ENCODE measurements around the gene POLD4. TPM values are rescaled to one million over a fixed set of nuclear protein-coding genes. Genes with fewer than 3 reads are reported as not detected.

Gene POLD4
- total RNA-seq, 2 experiments from 2014 or later: 31.7 to 39.5 TPM

DNA sequence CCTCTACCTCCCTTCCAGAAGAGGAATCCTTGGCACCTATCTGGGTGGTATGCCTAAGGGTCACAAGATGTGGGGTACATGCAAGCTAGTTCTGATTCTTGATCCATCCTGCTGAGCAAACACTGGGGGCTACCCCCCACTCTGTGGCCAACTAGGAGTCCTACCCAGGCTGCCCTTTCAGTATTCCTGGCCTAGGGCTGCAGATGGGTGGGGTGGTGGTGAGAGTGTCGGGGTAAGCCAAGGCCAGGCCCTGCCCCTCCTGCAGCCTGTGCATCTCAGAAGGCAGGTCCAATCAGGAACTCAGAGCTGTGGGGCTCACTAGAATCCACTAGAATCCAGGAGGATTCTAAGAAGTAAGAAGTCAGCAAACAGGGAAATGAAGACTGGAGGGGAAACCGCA is 39.1 kb downstream of the POLD4 start:
- peak overlapping the region; percentile 60 for H3K4me3 Mint-ChIP-seq
- H3K9me3 Mint-ChIP-seq: no peaks in the 10 kb centered on the region
- H3K4me1 ChIP-seq (ENCODE audit: insufficient read depth, low read length): peaks cover 61% of the 10 kb centered on the region
- H3K36me3 ChIP-seq (ENCODE audit: insufficient read depth, low read length): peaks cover 5% of the 10 kb centered on the region
- no peak overlapping the region for H3K4me3 ChIP-seq (ENCODE audit: low read length)
- peaks cover 57% of the 10 kb centered on the region for H3K4me1 Mint-ChIP-seq (ENCODE audit: low read depth)
- ChIA-PET CTCF (interaction anchor here (0.7 to 2.1 kb wide), 3 partner anchors 47 to 52 kb away, joined by 3 to 5 read pairs (median 4); partner anchors contain the start of gene GRK2), POLR2A (interaction anchor here (1.8 to 5.9 kb wide), 5 partner anchors 11 to 52 kb away, joined by 6 to 61 read pairs (median 10); partner anchors contain the start of genes ANKRD13D, GRK2 and SSH3)
- ATAC-seq (ENCODE audit: poor library complexity): no peak
- H3K9me3 ChIP-seq (ENCODE audit: control insufficient read depth in 1 of 2, insufficient read depth in 1 of 2, low read length in 2 of 2): no peaks in the 10 kb centered on the region
- intact Hi-C loops (cut with DNase I, micrococcal nuclease): no loop called here
- H3K27me3 Mint-ChIP-seq: no peaks in the 10 kb centered on the region
- H3K27ac ChIP-seq (ENCODE audit: low read depth in 1 of 2, low read length in 2 of 2): no peak overlapping the region
- no peak for DNase-seq
- peaks cover 6% of the 10 kb centered on the region for H3K36me3 Mint-ChIP-seq (ENCODE audit: low read depth)
- TF ChIP-seq, protein P1, sequence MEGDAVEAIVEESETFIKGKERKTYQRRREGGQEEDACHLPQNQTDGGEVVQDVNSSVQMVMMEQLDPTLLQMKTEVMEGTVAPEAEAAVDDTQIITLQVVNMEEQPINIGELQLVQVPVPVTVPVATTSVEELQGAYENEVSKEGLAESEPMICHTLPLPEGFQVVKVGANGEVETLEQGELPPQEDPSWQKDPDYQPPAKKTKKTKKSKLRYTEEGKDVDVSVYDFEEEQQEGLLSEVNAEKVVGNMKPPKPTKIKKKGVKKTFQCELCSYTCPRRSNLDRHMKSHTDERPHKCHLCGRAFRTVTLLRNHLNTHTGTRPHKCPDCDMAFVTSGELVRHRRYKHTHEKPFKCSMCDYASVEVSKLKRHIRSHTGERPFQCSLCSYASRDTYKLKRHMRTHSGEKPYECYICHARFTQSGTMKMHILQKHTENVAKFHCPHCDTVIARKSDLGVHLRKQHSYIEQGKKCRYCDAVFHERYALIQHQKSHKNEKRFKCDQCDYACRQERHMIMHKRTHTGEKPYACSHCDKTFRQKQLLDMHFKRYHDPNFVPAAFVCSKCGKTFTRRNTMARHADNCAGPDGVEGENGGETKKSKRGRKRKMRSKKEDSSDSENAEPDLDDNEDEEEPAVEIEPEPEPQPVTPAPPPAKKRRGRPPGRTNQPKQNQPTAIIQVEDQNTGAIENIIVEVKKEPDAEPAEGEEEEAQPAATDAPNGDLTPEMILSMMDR (IDR thresholded peaks at IDR 0.05): no peak
- peak overlapping the region; percentile 38 for H3K27ac Mint-ChIP-seq
- H3K27me3 ChIP-seq (ENCODE audit: control insufficient read depth in 1 of 2, insufficient read depth in 2 of 2, low read length in 2 of 2): no peaks in the 10 kb centered on the region

DNA sequence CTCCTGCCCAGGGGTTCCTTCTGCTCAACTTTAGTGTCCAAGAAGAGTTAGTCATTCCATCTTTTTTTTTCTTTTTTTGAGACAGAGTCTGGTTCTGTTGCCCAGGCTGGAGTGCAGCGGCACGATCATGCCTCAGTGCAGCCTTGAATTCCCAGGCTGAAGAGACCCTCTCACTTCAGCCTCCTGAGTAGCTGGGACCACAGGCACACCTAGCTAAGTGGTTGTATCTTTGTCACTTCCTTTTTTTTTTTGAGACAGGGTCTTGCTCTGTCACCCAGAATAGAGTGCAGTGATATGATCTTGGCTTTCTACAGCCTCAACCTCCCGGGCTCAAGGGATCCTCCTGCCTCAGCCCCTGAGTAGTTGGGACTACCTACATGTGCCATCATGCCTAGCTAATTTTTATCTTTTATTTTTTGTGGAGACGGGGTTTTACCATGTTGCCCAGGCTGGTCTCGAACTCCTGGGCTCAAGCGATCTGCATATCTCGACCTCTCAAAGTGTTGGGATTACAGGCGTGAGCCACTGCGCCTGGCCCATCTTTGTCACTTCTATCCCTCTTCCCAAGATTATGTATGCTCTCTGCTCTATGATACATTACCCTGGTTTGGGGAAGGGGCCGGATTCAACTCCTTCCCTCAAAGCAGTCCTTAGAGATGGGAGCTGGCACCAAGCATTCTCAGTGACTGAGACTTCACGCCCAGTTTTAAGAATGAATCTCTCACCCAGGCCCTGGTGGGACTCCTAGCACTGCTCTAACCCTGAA is 40.0 kb downstream of the POLD4 start:
- Histone ChIP-seq H3K27me3 (ENCODE audit: control insufficient read depth in 1 of 2, insufficient read depth in 2 of 2, low read length in 2 of 2) (no peaks in the 10 kb centered on the region), H3K9me3 (ENCODE audit: control insufficient read depth in 1 of 2, insufficient read depth in 1 of 2, low read length in 2 of 2) (no peaks in the 10 kb centered on the region), H3K4me1 (ENCODE audit: insufficient read depth, low read length) (peaks cover 63% of the 10 kb centered on the region), H3K4me3 (ENCODE audit: low read length) (no peak overlapping the region), H3K27ac (ENCODE audit: low read depth in 1 of 2, low read length in 2 of 2) (peak overlapping the region; percentile 33 to 75), H3K36me3 (ENCODE audit: insufficient read depth, low read length) (peaks cover 5% of the 10 kb centered on the region)
- Mint-ChIP-seq H3K9me3 (no peaks in the 10 kb centered on the region), H3K4me3 (peak overlapping the region; percentile 25), H3K36me3 (ENCODE audit: low read depth) (peaks cover 6% of the 10 kb centered on the region), H3K27me3 (no peaks in the 10 kb centered on the region), H3K4me1 (ENCODE audit: low read depth) (peaks cover 51% of the 10 kb centered on the region), H3K27ac (peak overlapping the region; percentile 80)
- ChIA-PET CTCF (interaction anchor here (0.7 to 1.4 kb wide), 3 partner anchors 33 to 51 kb away, joined by 3 to 5 read pairs (median 4); no protein-coding TSS in a partner anchor), POLR2A (interaction anchor here (0.8 to 5.9 kb wide), 5 partner anchors 10 to 73 kb away, joined by 3 to 61 read pairs (median 10); partner anchors contain the start of genes ANKRD13D, GRK2 and SSH3)
- ATAC-seq (ENCODE audit: poor library complexity) (no peak), DNase-seq (no peak)
- TF ChIP-seq, protein P1 (IDR thresholded peaks at IDR 0.05): no peak
- intact Hi-C loops (cut with DNase I, micrococcal nuclease): no loop called here

DNA sequence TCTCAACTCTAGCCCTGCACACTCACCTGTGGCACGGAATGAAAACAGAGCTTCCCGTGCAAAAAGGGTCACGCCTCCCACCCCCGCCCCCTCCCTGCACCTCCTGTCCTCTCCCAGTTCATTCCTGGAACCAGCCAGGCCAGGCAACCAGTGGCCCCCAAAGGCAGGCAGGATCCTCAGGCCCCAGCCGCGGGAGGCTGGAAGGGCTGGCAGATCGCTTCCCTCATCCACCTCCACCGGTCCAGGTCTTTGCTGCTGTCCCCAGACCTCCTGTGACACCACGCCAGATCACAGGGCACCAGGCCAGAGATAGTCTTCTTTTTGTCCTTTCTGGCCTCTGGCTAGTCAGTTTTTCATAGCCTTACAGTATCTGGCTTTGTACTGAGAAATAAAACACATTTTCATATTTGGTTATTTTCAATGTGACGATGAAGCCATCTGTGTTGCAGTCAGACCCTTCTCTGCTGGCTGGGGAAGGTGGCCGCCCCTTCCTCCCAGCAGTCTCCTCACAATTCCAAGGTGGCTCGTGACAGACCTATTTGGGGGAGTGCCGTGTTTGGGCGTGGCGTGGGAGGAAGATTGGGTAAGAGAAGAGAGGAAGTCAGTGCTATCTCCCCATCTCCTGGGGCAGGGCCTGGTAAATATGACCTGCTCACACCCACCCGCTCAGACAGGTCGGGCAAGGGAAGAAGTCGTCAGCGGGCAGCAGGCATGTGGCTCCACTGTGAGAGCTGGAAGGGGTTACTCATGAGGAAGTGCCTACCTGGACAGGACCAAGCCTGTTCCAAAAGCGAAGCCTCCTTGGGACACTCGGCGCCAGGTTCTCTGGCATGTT is 40.9 kb downstream of the POLD4 start:
- TF ChIP-seq, protein P1 (IDR thresholded peaks at IDR 0.05): no peak
- peaks cover 44% of the 10 kb centered on the region for H3K4me1 Mint-ChIP-seq (ENCODE audit: low read depth)
- peak; percentile 35 for ATAC-seq (ENCODE audit: poor library complexity)
- Histone ChIP-seq H3K9me3 (ENCODE audit: control insufficient read depth in 1 of 2, insufficient read depth in 1 of 2, low read length in 2 of 2) (no peaks in the 10 kb centered on the region), H3K27ac (ENCODE audit: low read depth in 1 of 2, low read length in 2 of 2) (peak overlapping the region; percentile 33 to 75), H3K36me3 (ENCODE audit: insufficient read depth, low read length) (peaks cover 5% of the 10 kb centered on the region), H3K4me3 (ENCODE audit: low read length) (no peak overlapping the region), H3K4me1 (ENCODE audit: insufficient read depth, low read length) (peaks cover 58% of the 10 kb centered on the region), H3K27me3 (ENCODE audit: control insufficient read depth in 1 of 2, insufficient read depth in 2 of 2, low read length in 2 of 2) (no peaks in the 10 kb centered on the region)
- no peaks in the 10 kb centered on the region for H3K9me3 Mint-ChIP-seq
- H3K4me3 Mint-ChIP-seq: peak overlapping the region; percentile 27
- H3K27me3 Mint-ChIP-seq: no peaks in the 10 kb centered on the region
- peaks cover under 1% of the 10 kb centered on the region for H3K36me3 Mint-ChIP-seq (ENCODE audit: low read depth)
- ChIA-PET CTCF (interaction anchor here (1.2 kb wide), 1 partner anchor 33 kb away, joined by 4 read pairs; no protein-coding TSS in a partner anchor), POLR2A (interaction anchor here (0.8 to 5.9 kb wide), 5 partner anchors 9 to 72 kb away, joined by 3 to 61 read pairs (median 10); partner anchors contain the start of genes ANKRD13D, GRK2 and SSH3)
- peak overlapping the region; percentile 80 for H3K27ac Mint-ChIP-seq
- DNase-seq: peak in 12 of 14 experiments; percentile 15 to 75 (median 44)
- intact Hi-C loops (cut with DNase I, micrococcal nuclease): no loop called here
